Pancreas (tissue), 10 donors: Measurements from ENCODE around the gene IRF5. TPM values are rescaled to one million over a fixed set of nuclear protein-coding genes. Genes with fewer than 3 reads are reported as not detected.
"Not testable (repeated sequence)": the region's sequence is repeated elsewhere in the genome, so short reads cannot be mapped to it uniquely, and the experiment has no call there.

Experiments
- ATAC-seq, 4 donors: fragments of 200-7000 bp; cut with Tn5 transposase; one replicate each; pipeline versions ENCODE4 v1.8.0 to v1.9.1; 2020; ENCODE audit warnings: mild to moderate bottlenecking in 4 of 4, moderate library complexity in 4 of 4
- DNase-seq, 6 donors: peaks; one replicate each; pipeline ENCODE4 v3.0.0-alpha.2; 2020
- FAIRE-seq: peaks from 2 replicates; lab custom pipeline; 2012; peaks lifted over from hg19 to GRCh38; lab: Jason Lieb, UNC
- H3K27ac ChIP-seq, 4 donors: fragments of 200-600 bp; sonication (generic); 1 replicate in 3 of 4; 2 replicates in 1 of 4; pipeline versions ENCODE4 v1.5.0 to v1.8.0; 2020
- H3K27me3 ChIP-seq, 4 donors: fragments of 200-600 bp; one replicate each; pipeline ENCODE4 v1.8.0; 2021
- H3K36me3 ChIP-seq, 3 donors: fragments of 200-600 bp; sonication (generic) in 1 of 3; one replicate each; pipeline versions ENCODE4 v1.5.0 to v1.8.0; 2020 to 2021
- H3K4me1 ChIP-seq, 3 donors: fragments of 200-600 bp; one replicate each; pipeline ENCODE4 v1.8.0; 2021
- H3K4me3 ChIP-seq, 4 donors: fragments of 200-600 bp; sonication (generic) in 2 of 4; one replicate each; pipeline versions ENCODE4 v1.5.0 to v1.8.0; 2020 to 2021
- H3K9me3 ChIP-seq, 4 donors: fragments of 200-600 bp; one replicate each; pipeline ENCODE4 v1.8.0; 2021
- WGBS, 2 donors: extraction: QIAGEN DNeasy Blood & Tissue Kit; methylation state at CpG; one replicate each; pipeline ENCODE4 v1.1.7; 2013; 5-methylcytosine and 5-hydroxymethylcytosine counted together
- intact Hi-C, 3 donors: fragments of 100-400 bp; cut with DNase I; formaldehyde crosslinking; loops; one replicate each; pipeline versions ENCODE4 v1.11.1 to v1.14.2; 2022
- polyA plus RNA-seq, 2 donors: library from polyadenylated mRNA; stranded (reverse); fragments of 200-250 nt; gene quantifications; one replicate each; pipeline ENCODE4 v1.2.3, GENCODE V29; 2013
- total RNA-seq, 6 donors: library from RNA; stranded (reverse); fragmentation: NEBNext Ultra II Directional in 4 of 6; extraction: Animal tissue kit (Norgen Biotek cat#: 25700) in 4 of 6; gene quantifications; one replicate each; pipeline versions ENCODE4 v1.2.1 to v1.2.4, GENCODE V29; 2021 to 2023
- TF ChIP-seq, protein P1 (sequence below), 4 donors: fragments of 200-600 bp; sonication (generic) in 3 of 4; IDR thresholded peaks; one replicate each; pipeline versions ENCODE4 v1.5.0 to v1.8.0; 2021; ENCODE audit warnings: antibody characterized with exemption in 4 of 4
- donor health status: healthy with polysubstance abuse.
- donor health status: DM: no; HTN: no; CAD: no; lungs with moderate emphysema.
- donor health status: DM: no; HTN: no; CAD: no.
- donor health status: control.
- donor health status: control.
- donor health status: Bipolar disorder and iron deficiency.
- donor health status: DM: yes; HTN: yes; CAD: no.
- donor health status: DM: no; HTN: no; CAD: no.
- donor health status: DM: no; HTN: no; CAD: no.
- donor health status: DM: yes; HTN: yes; CAD: no.

IRF5 gene
- total and polyA plus RNA-seq, 8 donors: 3.2 to 12.4 (median 5.1) TPM

DNA sequence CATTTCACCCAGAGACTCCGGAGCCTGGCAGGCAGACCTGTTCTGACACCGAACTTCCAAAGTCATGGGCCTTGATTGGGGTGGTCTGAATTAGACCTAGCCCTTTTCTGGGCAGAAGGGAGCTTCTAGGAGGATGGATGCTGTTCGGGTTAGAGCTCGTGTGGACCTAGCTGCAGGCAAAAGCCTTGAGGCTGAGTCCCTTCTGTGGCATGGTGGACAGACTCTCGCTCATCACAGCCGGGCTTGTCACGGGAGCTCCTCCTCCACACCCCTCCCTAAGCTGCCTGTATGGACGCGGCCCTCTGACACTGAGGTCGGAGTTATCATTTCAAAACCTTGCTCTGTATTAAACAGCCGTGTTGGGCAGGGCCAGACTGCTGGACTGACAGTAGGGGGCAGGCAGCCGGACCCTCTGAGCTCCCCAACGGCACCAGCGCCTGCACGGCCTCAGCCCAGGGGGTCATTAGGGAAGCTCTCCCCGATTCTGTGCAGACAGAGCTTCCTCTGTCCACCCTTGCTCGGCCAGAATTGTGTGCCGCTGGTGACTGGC is 2.2 kb downstream of the IRF5 start:
- Histone ChIP-seq H3K4me1 (no peaks in the 10 kb centered on the region), H3K4me3 (peak overlapping the region in 1 of 4 donors; percentile 93), H3K36me3 (no peaks in the 10 kb centered on the region), H3K9me3 (no peaks in the 10 kb centered on the region), H3K27ac (peak overlapping the region in 1 of 4 donors; percentile 55), H3K27me3 (no peaks in the 10 kb centered on the region)
- intact Hi-C loops: no loop called here
- no peak for DNase-seq
- FAIRE-seq: no peak
- TF ChIP-seq, protein P1, sequence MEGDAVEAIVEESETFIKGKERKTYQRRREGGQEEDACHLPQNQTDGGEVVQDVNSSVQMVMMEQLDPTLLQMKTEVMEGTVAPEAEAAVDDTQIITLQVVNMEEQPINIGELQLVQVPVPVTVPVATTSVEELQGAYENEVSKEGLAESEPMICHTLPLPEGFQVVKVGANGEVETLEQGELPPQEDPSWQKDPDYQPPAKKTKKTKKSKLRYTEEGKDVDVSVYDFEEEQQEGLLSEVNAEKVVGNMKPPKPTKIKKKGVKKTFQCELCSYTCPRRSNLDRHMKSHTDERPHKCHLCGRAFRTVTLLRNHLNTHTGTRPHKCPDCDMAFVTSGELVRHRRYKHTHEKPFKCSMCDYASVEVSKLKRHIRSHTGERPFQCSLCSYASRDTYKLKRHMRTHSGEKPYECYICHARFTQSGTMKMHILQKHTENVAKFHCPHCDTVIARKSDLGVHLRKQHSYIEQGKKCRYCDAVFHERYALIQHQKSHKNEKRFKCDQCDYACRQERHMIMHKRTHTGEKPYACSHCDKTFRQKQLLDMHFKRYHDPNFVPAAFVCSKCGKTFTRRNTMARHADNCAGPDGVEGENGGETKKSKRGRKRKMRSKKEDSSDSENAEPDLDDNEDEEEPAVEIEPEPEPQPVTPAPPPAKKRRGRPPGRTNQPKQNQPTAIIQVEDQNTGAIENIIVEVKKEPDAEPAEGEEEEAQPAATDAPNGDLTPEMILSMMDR (IDR thresholded peaks at IDR 0.05): no peak
- no peak for ATAC-seq
- 87 to 91% methylated on average over 18 of the region's 18 CpGs for WGBS, 2 donors

- TF ChIP-seq, protein P1 (IDR thresholded peaks at IDR 0.05): no peak
- intact Hi-C loops: no loop called here
- FAIRE-seq: no peak
- no peaks in the 10 kb centered on the region for H3K9me3 ChIP-seq
- WGBS, 2 donors: 81 to 86% methylated on average over 19 to 20 of the region's 20 CpGs
- peak in 2 of 4 donors; percentile 36 to 47 for ATAC-seq
- peak in 2 of 6 donors; percentile 51 to 54 for DNase-seq
- no peaks in the 10 kb centered on the region for H3K4me1 ChIP-seq
- no peaks in the 10 kb centered on the region for H3K27me3 ChIP-seq
- no peaks in the 10 kb centered on the region for H3K36me3 ChIP-seq
- H3K27ac ChIP-seq: peak overlapping the region in 1 of 4 donors; percentile 55
- no peak overlapping the region for H3K4me3 ChIP-seq
Observed at GRCh38 chr7:128940494-128941322, 3.0 kb downstream of the IRF5 start.

DNA sequence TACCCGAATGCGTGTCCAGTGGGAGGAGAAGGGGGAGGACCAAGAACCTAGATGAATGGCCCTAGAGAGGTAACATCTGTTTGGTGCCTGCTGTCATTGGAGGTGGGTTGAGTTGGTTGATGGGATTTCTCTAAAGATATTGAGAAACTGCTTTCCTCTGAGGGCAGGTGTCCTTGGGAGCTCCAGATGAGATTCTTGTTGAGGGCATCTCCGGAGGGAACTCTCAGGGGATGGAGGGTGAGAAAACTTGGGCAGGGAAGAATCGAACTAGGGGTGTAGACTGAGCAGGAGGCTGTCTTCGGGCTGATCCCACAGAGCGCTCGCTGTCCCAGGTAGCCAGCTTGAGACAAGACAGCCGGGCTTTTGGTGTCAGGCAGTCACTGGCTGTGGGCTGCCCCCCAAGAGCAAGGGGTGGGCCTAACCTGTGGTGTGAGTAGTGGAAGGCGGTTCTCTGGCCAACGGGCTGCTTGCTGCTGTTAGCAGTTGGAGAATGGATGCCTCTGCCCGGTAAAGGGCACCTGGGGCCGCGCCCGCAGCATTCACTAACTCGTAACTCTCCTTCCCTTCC is 3.7 kb downstream of the IRF5 start:
- H3K27ac ChIP-seq: no peak overlapping the region
- intact Hi-C loops: no loop called here
- H3K27me3 ChIP-seq: no peaks in the 10 kb centered on the region
- no peak for FAIRE-seq
- WGBS, 2 donors: 83 to 89% methylated on average over 15 of the region's 15 CpGs
- no peak overlapping the region for H3K4me3 ChIP-seq
- no peak for ATAC-seq
- no peaks in the 10 kb centered on the region for H3K9me3 ChIP-seq
- no peaks in the 10 kb centered on the region for H3K4me1 ChIP-seq
- H3K36me3 ChIP-seq: peaks cover 0 to 4% (median 0%) of the 10 kb centered on the region in 3 donors
- no peak for DNase-seq
- TF ChIP-seq, protein P1 (IDR thresholded peaks at IDR 0.05): no peak

DNA sequence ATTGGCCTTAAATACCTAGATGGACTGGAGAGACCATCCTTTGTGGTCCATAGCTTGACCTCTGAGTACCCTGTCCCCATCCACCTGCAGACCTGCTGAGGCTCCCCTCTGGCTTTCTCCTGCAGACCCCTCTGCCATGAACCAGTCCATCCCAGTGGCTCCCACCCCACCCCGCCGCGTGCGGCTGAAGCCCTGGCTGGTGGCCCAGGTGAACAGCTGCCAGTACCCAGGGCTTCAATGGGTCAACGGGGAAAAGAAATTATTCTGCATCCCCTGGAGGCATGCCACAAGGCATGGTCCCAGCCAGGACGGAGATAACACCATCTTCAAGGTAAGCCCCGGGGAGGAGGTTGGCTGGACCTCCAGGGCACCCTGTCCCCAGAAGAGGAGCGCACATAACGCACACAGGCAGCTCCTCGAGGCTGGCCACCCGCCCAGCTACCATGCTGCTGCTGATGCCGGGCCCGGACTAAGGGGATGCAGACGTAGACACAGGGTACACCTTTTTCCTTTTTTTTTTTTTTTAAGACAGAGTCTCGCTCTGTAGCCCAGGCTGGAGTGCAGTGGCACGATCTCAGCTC is 4.3 kb downstream of the IRF5 start:
- no peak for ATAC-seq
- FAIRE-seq: no peak
- H3K9me3 ChIP-seq: no peaks in the 10 kb centered on the region
- H3K27ac ChIP-seq: no peak overlapping the region
- H3K36me3 ChIP-seq: peaks cover 0 to 4% (median 0%) of the 10 kb centered on the region in 3 donors
- intact Hi-C loops: no loop called here
- no peak for DNase-seq
- WGBS, 2 donors: 75 to 78% methylated on average over 16 of the region's 16 CpGs
- no peaks in the 10 kb centered on the region for H3K4me1 ChIP-seq
- no peaks in the 10 kb centered on the region for H3K27me3 ChIP-seq
- TF ChIP-seq, protein P1 (IDR thresholded peaks at IDR 0.05): no peak
- no peak overlapping the region for H3K4me3 ChIP-seq

DNA sequence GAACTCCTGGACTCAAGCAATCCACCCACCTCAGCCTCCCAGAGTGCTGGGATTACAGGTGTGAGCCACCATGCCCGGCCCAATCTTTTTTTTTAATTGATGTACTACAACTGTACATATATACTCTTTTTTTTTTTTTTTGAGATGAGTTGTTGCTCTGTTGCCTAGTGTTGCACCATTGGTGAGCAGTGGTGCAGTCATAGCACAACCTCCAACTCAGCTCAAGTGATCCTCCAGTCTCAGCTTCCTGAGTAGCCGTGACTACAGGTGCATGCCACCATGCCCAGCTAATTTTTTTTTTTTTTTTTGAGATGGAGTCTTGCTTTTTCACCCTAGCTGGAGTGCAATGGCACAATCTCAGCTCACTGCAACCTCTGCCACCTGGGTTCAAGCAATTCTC is 5.5 kb downstream of the IRF5 start:
- FAIRE-seq, H3K27ac ChIP-seq, H3K27me3 ChIP-seq, H3K4me3 ChIP-seq, H3K9me3 ChIP-seq, ATAC-seq, H3K36me3 ChIP-seq, H3K4me1 ChIP-seq, intact Hi-C loops, DNase-seq: not testable (repeated sequence)
- 96 to 97% methylated on average over 2 of the region's 2 CpGs for WGBS, 2 donors
